Measurements from ENCODE around the gene SFMBT2. TPM values are rescaled to one million over a fixed set of nuclear protein-coding genes. Genes with fewer than 3 reads are reported as not detected.

Gene SFMBT2
- total RNA-seq, 4 donors from 2014 or later, result 7.6 to 15.4 (median 10.8) TPM

DNA sequence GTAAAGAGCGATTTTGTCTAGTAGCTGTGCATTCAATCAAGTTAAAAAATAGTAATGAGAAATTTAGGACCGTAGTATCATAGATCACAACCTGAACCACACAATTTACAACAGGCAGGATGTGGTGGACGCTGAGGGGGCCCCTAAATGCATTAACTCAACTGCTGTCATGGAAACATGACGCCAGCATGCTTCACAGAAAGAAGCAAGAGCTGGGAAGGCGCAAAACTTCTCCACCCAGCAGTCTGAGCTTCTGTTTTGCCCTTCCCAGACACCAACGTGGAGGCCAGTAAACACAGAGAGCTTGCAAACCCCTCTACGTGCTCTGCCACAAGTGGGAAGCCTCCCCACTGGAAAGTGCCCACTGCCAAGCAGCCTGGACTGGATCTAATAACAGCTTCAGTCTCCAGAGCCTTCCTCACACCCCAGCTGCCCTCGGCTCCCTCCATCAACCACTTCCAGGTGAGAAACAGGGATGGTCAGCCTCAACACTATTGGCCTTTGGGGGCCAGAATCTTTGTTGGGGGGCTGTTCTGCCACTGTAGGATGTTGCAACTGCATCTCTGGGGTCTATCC lies 151.8 kb downstream of the SFMBT2 start:
- H3K9me3 ChIP-seq, result no peaks in the 10 kb centered on the region
- no peaks in the 10 kb centered on the region for H3K27me3 ChIP-seq

DNA sequence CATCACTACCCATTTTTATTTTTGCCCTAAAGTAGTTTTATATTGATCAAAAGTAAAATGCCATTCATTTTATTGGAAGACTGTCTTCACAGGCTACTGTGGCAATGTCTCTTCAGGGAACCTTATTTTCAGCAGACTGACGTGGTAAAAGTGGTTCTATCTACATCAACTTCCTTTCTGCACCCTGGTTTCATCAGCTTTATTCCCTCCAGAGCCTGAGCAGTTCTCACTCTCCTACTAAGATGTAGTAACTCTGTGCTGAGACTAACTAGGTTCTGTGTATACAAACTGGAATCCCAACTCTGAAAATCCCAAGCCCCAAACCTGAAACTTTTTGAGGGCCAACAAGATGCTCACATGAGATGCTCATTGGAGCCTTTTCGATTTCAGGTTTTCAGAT lies 155.3 kb downstream of the SFMBT2 start:
- intact Hi-C loops (cut with DNase I), result no loop called here
- 70% methylated on average over 2 of the region's 2 CpGs for WGBS

More for the DNA sequence above, 151.8 kb downstream of the SFMBT2 start:
- Histone ChIP-seq H3K4me1 (peaks cover 26 to 41% (median 31%) of the 10 kb centered on the region in 4 donors), H3K4me3 (no peak overlapping the region), H3K27ac (replicated peaks in 1 of 4) (peak overlapping the region in 3 of 4 donors; percentile 76 to 83 (median 78)), H3K36me3 (no peaks in the 10 kb centered on the region)
- DNase-seq (ENCODE audit: extremely low spot score), result no peak
- intact Hi-C loops (cut with DNase I), result no loop called here
- 73% methylated on average over 7 of the region's 8 CpGs for WGBS
- no peak for TF ChIP-seq POLR2A (IDR thresholded peaks at IDR 0.05; ENCODE audit: low read depth)
- TF ChIP-seq CTCF (IDR thresholded peaks at IDR 0.05), result no peak
- TF ChIP-seq EP300 (IDR thresholded peaks at IDR 0.05), result no peak
- no peak for TF ChIP-seq POLR2AphosphoS5 (IDR thresholded peaks at IDR 0.05)

DNA sequence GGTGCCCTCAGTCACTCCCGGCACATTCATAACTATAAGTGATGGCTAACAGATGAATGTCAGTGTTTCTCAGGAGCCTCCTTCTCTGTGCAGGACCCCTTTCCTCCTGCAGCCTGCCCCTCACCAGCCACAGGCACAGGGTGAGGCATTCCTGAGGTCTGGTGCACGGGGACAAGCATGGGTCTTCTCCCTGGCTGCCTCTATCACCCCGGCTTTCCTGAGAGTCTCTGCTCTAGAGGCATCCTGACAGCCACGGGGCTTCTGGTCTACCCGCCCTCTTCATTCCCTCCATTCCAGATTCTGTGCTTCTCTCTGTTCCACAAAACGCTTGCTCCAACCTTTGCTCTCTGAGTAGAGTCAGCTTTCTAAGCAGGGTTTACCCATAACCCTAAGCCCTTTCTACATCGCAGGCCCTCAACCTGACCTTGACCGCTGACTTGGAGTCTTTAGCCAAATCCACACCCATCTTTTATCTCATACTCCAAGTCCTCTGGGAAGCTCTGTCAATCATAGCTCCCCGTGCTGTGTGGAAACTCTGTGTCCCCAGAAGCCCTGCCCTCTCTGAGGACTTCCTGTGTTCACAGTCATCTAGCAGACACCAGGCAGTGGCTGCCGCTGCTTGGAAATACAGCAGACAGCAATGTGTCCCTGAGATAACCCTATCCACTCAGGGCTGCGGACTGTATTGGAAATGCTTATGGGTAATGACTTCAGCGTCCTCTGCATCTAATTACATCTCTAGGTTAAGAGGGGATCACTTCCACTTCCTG lies 159.0 kb downstream of the SFMBT2 start:
- Histone ChIP-seq H3K27me3 (no peaks in the 10 kb centered on the region), H3K27ac (replicated peaks in 1 of 4) (no peak overlapping the region), H3K4me3 (no peak overlapping the region), H3K36me3 (peaks cover 9 to 14% (median 10%) of the 10 kb centered on the region in 4 donors), H3K4me1 (peaks cover 0 to 4% (median 2%) of the 10 kb centered on the region in 4 donors), H3K9me3 (no peaks in the 10 kb centered on the region)
- 84% methylated on average over 11 of the region's 12 CpGs for WGBS
- intact Hi-C loops (cut with DNase I), result no loop called here
- DNase-seq (ENCODE audit: extremely low spot score), result no peak
- TF ChIP-seq EP300 (IDR thresholded peaks at IDR 0.05), result no peak
- TF ChIP-seq POLR2AphosphoS5 (IDR thresholded peaks at IDR 0.05), result no peak
- no peak for TF ChIP-seq CTCF (IDR thresholded peaks at IDR 0.05)
- TF ChIP-seq POLR2A (IDR thresholded peaks at IDR 0.05; ENCODE audit: low read depth), result no peak

More for the DNA sequence above, 155.3 kb downstream of the SFMBT2 start:
- Histone ChIP-seq H3K4me3 (no peak overlapping the region), H3K27me3 (no peaks in the 10 kb centered on the region), H3K36me3 (no peaks in the 10 kb centered on the region), H3K9me3 (no peaks in the 10 kb centered on the region), H3K4me1 (peaks cover 9 to 17% (median 12%) of the 10 kb centered on the region in 4 donors), H3K27ac (replicated peaks in 1 of 4) (no peak overlapping the region)
- TF ChIP-seq EP300 (IDR thresholded peaks at IDR 0.05) (no peak), POLR2AphosphoS5 (IDR thresholded peaks at IDR 0.05) (no peak), POLR2A (IDR thresholded peaks at IDR 0.05; ENCODE audit: low read depth) (no peak), CTCF (IDR thresholded peaks at IDR 0.05) (no peak)
- no peak for DNase-seq (ENCODE audit: extremely low spot score)

- Histone ChIP-seq H3K4me1 (peaks cover 0 to 4% (median under 1%) of the 10 kb centered on the region in 4 donors), H3K4me3 (no peak overlapping the region), H3K9me3 (no peaks in the 10 kb centered on the region), H3K36me3 (peaks cover 9 to 18% (median 10%) of the 10 kb centered on the region in 4 donors), H3K27me3 (no peaks in the 10 kb centered on the region), H3K27ac (replicated peaks in 1 of 4) (no peak overlapping the region)
- DNase-seq (ENCODE audit: extremely low spot score), result no peak
- no peak for TF ChIP-seq EP300 (IDR thresholded peaks at IDR 0.05)
- TF ChIP-seq POLR2AphosphoS5 (IDR thresholded peaks at IDR 0.05), result no peak
- no peak for TF ChIP-seq CTCF (IDR thresholded peaks at IDR 0.05)
- no peak for TF ChIP-seq POLR2A (IDR thresholded peaks at IDR 0.05; ENCODE audit: low read depth)
- 91% methylated on average over 5 of the region's 5 CpGs for WGBS
- intact Hi-C loops (cut with DNase I), result no loop called here
Observed at GRCh38 chr10:7250236-7250635, 160.6 kb downstream of the SFMBT2 start.

All from esophagus muscularis mucosa (tissue), 4 donors.